GM18517 (cell line): Measurements from ENCODE around the gene VEGFD.

ENCODE experiments used
- ATAC-seq: cut with Tn5 transposase; IDR thresholded peaks from one replicate; pipeline ENCODE4 v1.9.1; 2021; ENCODE audit warnings: mild to moderate bottlenecking, moderate library complexity; ENCODE audit not compliant: unreplicated experiment

Gene VEGFD, protein sequence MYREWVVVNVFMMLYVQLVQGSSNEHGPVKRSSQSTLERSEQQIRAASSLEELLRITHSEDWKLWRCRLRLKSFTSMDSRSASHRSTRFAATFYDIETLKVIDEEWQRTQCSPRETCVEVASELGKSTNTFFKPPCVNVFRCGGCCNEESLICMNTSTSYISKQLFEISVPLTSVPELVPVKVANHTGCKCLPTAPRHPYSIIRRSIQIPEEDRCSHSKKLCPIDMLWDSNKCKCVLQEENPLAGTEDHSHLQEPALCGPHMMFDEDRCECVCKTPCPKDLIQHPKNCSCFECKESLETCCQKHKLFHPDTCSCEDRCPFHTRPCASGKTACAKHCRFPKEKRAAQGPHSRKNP

DNA sequence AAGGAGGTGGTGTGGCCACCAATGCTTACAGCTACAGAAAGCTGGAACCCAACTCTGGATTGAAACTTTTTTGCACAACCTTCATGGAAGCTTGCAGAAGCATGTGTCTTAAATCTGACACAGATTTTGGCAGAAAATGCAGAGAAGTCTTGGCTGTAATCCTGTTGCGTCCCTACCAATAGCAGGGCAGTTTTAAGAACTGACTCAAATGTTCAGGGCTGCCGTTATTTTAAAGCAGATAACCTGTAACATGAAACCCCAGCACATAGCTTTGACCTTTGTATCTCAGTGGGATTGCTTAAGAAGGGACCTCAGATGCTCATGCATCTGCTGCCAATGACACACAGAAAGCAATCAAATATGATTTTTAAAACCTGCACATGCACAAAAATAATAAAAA, at the start of gene VEGFD:
Gene VEGFD, minus strand, starts transcription at position 110 of the 400 bp plus-strand sequence. CDS start 467 bp downstream, outside the sequence.
- ATAC-seq = no peak

DNA sequence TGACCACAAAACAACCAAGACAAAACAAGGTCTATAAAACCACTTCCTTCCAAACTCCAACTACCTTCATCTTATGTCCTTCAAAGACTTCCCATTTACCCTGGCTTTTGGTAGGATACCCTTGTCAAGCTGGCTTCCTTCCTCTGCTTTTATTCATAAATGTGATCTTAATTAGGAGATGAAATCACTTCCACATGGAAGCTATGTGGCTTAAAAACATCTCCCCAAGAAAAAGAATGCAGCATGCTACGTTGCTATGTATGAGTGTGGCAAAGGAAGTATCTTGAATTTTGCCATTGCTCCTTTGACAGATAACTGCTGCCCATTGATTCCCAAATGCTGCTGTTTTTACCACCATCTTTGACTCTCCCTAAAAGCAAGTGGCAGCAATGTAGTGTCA, 46.4 kb upstream of the VEGFD start:
- ATAC-seq = no peak

DNA sequence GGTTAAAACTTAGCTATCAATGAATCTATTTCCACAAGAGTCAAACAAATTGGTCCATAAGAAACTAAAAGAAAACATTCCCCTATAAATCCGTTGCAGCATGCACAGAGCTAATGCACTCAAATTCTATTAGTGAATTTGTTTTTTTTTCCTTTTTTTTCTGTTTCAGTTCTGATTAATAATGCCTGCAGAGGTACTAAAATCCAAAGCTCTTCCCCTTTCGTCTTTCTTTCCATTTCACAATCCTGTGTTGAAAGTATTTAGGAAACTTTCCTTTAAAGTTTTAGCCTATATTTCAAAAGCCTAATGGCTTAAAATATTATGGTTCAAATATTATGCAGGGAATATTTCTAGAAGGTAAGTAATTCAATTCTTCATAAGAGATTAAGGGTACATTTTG, 45.9 kb upstream of the VEGFD start:
- ATAC-seq = no peak

DNA sequence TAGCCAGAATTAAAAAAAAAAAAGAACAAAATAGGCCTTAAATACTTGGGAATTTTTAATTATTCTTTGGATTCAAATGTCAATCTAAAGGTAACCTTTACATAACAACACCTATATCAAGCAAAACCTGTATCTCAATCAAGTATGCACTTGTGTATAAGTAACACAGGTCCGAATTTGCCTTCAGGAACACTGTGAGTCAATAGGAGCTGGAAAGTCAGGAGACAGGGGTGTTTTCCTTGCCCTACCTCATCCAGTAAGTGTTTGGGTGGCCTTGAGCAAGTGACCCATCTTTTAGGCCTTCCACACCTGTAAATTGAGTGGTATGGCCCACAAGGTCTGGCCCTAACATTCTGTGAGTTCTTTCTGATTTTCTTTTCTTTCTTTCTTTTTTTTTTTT, 40.8 kb upstream of the VEGFD start:
- ATAC-seq = no peak

DNA sequence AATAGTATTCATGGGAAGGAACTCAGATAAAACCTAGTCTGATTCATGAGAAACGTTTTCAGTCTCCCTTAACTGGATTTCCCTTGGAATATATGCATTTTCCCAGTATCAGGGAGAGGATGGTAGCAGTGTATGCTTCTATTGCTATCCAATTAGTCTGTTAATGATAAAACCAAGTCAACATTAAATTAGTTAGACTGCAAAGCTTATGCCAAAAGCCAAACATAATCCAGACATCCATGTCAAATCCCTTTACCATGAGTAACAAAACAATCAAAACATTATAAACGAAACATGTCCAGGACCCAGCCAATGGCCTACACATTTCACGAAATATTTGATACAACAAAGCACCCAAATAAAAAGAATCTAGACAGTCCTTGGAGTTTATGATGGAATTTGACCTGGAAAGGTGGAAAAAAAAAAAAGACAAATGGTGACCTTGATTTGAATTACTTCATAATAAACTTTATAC, 34.5 kb upstream of the VEGFD start:
- ATAC-seq = no peak

DNA sequence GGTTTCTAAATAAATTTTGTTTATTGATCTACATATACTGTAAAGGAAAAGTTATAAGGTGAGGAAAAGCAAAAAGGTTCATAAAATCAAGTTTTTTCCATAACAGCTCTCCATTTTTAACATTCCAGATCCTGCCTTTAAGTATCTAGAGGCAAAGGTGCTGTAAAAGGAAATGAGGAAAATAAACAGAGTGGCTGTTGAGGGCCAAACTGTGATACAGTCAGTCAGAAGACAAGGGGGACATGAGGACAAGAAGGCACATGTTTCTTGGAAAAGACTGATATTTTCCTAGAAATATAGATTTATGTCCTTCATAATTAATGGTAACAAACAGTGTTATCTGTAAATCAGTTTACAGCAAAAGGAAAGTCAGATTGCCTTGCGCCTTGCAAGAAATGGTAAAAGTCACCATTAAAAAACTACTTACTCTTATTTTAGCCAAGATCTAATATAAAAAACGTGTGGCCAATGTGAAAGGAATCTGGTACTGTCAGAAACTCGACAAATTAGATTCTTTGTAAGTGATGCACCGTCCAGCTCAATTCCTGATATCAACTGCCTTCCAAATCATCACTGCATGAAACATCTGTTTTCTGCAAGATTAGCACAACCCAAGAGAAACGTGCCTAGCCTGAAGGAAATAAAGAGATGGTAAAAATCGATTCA, 34.0 kb upstream of the VEGFD start:
- ATAC-seq = no peak

DNA sequence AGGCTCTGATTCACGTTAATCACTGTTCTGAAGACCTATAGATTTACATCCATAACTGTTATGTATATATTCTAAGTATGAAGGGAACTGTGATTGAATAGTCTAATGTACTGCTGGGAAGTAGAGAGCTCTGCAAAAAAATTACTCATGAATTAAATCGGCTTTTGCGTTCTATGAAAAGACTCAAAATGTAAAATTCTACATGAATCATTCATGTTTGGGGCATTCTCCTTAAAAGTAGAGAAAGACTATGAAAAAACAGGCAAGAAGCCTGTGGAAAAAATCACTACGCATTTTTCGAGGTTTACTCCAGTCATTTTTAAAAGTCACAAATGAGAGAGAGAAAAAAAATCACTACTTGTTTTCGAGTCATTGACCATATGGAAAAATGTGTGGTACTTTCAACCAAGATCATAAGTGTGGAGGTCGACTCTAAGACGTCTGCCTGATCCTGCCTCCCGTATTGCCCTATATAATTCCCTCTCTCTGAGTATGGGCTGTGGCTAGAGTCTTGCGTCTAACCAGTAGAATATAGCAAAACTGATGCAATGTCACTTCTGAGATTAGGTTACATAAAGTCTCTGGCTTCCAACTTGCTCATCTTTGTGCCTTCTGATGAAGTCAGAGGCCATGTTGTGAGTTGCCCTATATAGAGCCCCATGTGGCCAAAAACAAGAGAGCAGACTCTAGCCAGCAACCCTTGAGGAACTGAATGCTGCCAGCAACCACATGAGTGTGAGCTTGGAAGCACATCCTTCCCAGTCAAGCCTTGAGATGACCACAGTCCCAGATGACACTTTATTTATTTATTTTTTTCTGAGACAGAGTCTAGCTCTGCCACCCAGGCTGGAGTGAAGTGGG, 32.1 kb upstream of the VEGFD start:
- ATAC-seq = no peak

DNA sequence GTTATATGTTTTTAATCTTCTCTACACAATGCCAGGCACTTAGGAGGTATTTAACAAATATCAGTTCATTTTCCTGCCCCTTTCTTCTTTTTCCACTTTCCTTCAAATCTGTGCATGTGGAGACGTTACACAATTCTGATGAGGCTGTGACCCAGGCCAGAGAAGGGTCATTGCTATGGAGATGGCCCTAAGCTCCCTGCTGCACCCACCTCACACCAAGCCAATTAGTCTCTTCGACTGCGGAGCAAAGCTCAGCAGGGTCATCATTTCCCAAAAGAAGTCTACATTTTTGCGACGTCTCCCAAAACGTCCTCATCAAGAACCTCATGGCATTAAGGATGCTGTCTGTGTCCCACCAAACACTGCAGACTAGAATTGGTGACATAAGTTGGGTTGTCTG, 28.9 kb upstream of the VEGFD start:
- ATAC-seq = no peak

DNA sequence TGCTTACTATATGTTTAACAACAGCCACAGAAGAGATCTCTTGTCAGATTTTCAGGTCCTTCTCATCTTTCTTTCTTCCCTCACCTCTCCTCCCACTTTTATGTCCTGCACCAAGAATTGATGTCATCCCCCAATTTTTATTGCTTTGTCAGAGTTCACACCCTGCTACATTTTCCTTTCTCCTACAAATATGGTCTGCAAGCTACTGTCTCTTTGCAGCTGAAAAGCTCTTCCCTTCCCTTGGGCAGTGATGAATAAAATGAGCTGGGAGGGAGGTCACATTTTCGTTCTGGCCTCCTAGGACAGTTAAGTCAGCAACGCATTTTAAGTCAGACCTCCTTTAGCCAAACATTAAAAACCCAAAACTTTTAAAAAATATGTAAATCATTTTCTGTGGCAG, 26.7 kb upstream of the VEGFD start:
- ATAC-seq = no peak

DNA sequence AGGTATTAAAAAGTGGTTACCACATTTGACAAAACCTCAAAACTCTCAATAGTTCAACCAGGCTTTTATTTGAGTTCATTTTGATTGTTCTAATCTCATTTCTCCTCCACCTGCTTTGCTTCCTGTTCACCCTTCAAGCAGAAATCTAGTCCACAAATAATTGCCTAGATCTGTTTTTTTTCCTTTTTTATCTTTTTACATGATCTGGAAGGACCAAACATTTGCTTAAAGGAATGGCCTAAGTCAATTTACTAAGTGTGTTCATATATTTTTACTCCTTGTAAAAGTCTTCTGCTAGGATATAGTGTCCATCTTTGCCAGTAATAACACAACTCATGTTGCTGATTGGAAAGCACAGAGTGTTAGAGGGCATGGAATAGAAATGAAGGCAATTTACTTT, 26.2 kb upstream of the VEGFD start:
- no peak for ATAC-seq

DNA sequence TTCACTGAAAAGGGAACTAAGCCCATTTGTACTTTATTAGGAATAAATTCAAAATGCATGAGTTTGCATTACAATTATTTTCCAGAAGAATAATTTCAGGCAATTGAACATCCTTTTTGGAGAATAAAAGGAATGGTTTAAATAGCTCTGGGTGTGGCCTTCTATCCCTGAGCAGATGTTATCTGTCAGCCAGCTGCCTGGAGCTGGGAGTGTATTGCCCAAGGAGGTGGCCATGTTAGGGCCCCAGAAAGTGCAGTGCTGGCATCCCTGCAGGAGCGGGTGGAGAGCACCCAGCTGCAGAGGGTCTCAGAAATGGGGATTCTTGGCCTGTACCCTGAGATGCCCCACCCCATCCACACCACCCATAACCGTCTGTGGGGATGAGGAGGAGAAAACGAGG, 21.6 kb upstream of the VEGFD start:
- ATAC-seq = no peak

DNA sequence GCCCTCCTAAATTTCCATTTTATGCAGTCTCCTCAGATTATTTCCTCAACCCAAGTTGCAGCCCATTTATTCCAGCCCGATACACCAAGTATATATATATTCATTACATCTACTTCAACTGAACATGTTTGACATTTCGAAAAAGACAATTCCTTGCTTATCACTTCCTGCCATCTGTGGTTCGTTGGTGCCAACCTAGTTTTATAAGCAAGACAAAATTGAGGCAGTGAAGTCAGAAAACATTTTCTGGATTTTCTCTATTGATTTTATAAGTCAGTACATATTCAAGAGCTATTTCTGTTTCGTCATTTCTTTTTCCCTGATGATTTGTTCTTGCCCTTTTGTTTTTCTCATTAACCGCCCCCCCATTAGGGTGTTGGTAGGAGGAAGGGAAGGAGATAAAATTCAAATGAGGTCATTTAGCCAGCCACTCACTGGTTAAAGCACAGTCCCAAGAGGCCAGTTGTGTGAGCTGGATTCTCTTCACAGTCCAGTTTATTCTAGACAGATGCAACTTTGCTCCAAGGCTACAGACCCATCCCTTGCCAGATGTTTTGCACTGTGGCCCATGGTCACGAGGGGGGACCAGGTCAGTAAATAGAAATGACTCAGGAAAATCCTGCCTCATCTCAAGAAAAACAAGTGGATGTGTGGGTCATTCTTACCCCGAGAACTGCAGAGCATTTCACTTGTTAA, 20.3 kb upstream of the VEGFD start:
- no peak for ATAC-seq

DNA sequence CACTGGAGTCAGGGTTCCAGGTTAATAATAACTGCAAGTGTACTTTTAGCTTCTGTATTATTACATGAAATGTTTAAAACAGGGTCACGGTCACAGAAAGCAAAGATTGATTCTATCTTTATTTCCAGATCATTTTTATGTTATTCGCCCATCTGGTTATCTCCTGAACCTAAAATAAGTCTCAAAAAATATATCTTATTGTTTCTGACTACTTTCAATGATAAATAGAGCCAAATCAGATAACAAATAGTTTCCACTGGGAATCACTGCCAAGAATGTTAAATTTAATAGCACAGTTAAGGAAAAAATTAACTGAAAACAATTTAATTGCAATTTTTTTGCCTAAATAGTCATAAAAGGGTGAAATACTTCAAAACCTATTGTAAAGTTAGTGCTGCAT, 17.2 kb upstream of the VEGFD start:
- no peak for ATAC-seq

DNA sequence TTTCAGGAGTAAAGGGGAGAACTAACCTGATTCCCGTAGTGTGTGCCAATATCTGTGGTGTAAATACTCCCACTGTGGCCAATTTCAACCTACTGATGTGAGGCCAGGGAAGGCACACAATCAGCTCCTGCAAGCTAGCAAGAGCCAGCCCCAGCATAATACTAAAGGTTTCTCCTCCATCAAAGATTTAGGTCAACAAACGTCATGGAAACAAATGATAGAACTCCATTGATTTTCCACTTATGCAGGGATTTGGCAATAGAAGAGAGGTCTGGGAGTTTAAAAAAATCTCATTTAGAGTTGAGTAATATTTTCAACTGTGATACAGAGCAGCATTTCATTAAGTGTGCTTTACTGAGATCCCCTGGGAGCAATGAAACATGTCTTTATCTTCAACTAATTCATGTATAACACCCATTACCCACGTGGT, 15.8 kb upstream of the VEGFD start:
- no peak for ATAC-seq

DNA sequence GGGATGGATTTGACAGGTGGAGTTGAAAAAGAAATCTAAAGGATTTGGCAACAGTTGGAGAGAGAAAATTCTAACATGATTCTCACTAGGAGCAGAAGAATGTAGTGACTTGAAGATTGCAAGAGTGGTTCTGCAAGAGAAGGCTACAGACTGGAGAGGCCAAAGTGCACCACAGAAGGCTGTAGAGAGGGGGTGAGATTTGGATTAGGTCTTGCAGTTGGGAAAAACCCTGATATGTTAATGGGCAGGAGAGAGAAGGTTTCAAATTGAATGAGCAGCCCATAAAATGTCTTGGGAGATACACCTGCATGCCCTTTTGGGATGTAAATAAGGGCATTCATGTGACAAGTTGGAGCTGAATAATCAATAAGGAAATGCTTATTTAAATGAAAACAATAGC, 14.7 kb upstream of the VEGFD start:
- no peak for ATAC-seq

DNA sequence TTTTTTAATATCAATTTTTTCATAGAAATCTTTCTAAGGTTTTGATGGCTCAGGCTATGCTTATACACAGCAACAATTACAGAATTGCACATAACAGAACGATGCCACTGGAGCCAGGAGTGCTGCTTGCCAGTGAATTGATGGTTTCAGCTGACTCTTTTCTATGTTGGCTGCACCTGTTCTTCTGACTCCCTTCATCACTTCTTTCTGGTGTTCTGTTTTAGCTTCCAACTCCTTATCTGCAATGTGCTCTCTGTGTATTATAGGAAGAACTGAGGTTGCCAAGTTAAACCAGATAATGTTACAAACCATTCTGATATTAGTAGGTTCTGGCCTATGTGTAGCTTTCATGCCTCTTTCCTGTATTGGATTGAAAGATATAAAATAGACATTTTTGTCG, 11.6 kb upstream of the VEGFD start:
- ATAC-seq = no peak

DNA sequence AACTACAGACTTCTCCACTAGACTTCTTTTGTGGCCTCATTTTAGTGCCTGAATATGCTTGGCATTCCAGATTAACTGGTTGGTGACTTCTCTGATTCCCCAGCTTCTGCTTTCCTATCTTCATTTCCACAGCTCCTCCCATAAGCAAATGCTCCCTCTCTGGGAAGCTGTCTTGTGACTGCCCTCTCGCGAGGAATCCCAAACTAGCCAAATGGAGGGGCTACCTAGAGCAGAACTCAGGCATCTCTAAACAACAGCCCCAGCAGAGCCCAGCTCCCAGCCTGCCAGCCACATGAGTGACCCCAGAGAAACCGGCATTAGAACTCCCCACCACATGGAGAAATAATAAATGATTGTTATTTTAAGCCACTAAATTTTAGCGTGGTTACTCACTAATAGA, 7.6 kb upstream of the VEGFD start:
- ATAC-seq = no peak

DNA sequence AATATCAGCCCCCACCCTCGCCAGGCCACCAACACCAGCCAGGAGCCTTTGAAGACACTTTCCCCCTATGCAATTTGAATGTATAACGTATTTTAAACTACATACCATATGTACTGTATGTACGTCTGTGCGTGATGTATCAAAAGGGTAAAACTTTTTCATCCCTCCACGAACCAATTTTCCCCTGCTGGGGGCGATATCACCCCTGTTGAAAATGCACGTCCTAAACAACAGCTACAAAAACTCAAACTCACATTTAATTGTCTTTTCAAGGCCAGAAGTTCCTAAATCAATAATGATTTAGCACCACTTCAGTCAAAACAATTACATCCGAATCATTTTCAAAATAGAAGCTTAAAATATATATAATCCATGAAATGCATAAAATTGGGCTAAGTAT, 1.4 kb downstream of the VEGFD start:
- no peak for ATAC-seq

DNA sequence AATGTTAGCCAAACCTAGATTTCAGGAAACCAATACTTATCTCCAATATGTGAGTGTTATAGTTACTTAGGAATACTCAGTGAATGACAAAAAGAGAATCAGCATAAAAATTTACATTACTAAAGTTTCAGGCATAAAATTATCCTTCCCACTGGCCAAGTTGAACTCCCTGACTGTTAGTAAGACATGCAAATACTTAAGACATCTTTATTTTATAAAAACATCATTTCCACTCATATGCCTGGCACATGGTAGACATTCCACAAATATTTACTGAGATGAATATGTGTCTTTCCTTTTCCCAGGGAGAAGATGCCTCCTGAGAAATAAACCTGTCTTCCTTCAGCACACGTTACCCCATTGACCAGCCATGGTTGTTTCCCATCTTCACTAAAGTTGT, 7.3 kb downstream of the VEGFD start:
- no peak for ATAC-seq

DNA sequence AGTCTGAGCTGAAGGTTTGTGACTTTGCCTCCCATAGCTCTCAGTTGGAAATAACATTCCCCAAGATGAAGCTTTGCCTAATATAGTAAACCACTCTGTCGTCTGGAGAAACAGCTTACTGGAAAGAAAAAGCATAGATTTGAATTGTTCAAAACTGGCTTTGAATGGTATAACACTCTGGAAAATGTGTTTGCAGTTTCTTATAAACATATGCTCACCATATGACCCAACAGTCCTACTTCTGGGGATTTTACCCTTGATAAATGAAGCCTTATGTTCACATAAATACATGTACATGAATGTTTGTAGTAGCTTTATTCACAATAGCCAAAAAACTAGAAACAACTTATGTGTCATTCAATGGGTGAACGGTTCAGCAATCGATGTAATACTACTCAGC, 10.2 kb downstream of the VEGFD start:
- ATAC-seq = no peak
